HUES6 (cell line): ENCODE measurements around the gene MUC13.

Source experiments
- H3K27ac ChIP-seq: 2 replicates; pipeline ENCODE4 v1.7.0; 2013; ENCODE audit warnings: low read depth, mild to moderate bottlenecking, low read length, inconsistent platforms
- H3K27me3 ChIP-seq: 2 replicates; pipeline ENCODE4 v1.6.1; 2013; ENCODE audit warnings: low read length; ENCODE audit not compliant: control insufficient read depth, insufficient read depth
- H3K36me3 ChIP-seq: 2 replicates; pipeline ENCODE4 v1.6.1; 2013; ENCODE audit warnings: low read length; ENCODE audit not compliant: control insufficient read depth, insufficient read depth
- H3K4me1 ChIP-seq: 2 replicates; pipeline ENCODE4 v1.6.1; 2013; ENCODE audit warnings: low read length; ENCODE audit not compliant: control insufficient read depth, insufficient read depth
- H3K4me3 ChIP-seq: 2 replicates; pipeline ENCODE4 v1.5.1; 2013; ENCODE audit warnings: low read depth, low read length
- H3K9ac ChIP-seq: one replicate; pipeline ENCODE4 v1.6.1; 2013; ENCODE audit warnings: mild to moderate bottlenecking, low read length
- H3K9me3 ChIP-seq: 2 replicates; pipeline ENCODE4 v1.6.1; 2013; ENCODE audit warnings: low read depth, low read length; ENCODE audit not compliant: control insufficient read depth, insufficient read depth

Gene MUC13

GRCh38 chr3:124895756-124896155 is 38.8 kb downstream of the MUC13 start:
- no peak overlapping the region for H3K27ac ChIP-seq
- H3K9ac ChIP-seq, result no peak overlapping the region
- H3K4me3 ChIP-seq, result no peak overlapping the region
- H3K36me3 ChIP-seq, result no peaks in the 10 kb centered on the region
- H3K9me3 ChIP-seq, result no peaks in the 10 kb centered on the region
- no peaks in the 10 kb centered on the region for H3K27me3 ChIP-seq
- peaks cover under 1% of the 10 kb centered on the region; the same call in 1 of the 2 replicates for H3K4me1 ChIP-seq

GRCh38 chr3:124893526-124893925 is 41.0 kb downstream of the MUC13 start:
- peaks cover 19% of the 10 kb centered on the region for H3K4me1 ChIP-seq
- H3K9me3 ChIP-seq, result no peaks in the 10 kb centered on the region

GRCh38 chr3:124890573-124891190 is 43.9 kb downstream of the MUC13 start:
- Histone ChIP-seq H3K9me3 (no peaks in the 10 kb centered on the region), H3K36me3 (no peaks in the 10 kb centered on the region), H3K4me1 (peaks cover 23% of the 10 kb centered on the region), H3K27ac (peak overlapping the region; percentile 96; the same call in 1 of the 2 replicates), H3K27me3 (no peaks in the 10 kb centered on the region), H3K9ac (peak overlapping the region; percentile 18), H3K4me3 (no peak overlapping the region)

More at GRCh38 chr3:124893526-124893925, 41.0 kb downstream of the MUC13 start:
- H3K36me3 ChIP-seq, result no peaks in the 10 kb centered on the region
- no peak overlapping the region for H3K9ac ChIP-seq
- H3K4me3 ChIP-seq, result no peak overlapping the region
- H3K27me3 ChIP-seq, result no peaks in the 10 kb centered on the region
- no peak overlapping the region for H3K27ac ChIP-seq

GRCh38 chr3:124888482-124889441 is 45.8 kb downstream of the MUC13 start:
- H3K9ac ChIP-seq, result peak overlapping the region; percentile 88
- peak overlapping the region; percentile 74; the same call in 1 of the 2 replicates for H3K4me3 ChIP-seq
- H3K27me3 ChIP-seq, result no peaks in the 10 kb centered on the region
- H3K9me3 ChIP-seq, result no peaks in the 10 kb centered on the region
- H3K27ac ChIP-seq, result peak overlapping the region; percentile 96
- H3K4me1 ChIP-seq, result peaks cover 39% of the 10 kb centered on the region
- peaks cover 5% of the 10 kb centered on the region; the same call in 1 of the 2 replicates for H3K36me3 ChIP-seq

- Histone ChIP-seq H3K4me1 (peaks cover 47% of the 10 kb centered on the region), H3K4me3 (peak overlapping the region; percentile 74), H3K27ac (peak overlapping the region; percentile 96), H3K9ac (peak overlapping the region; percentile 88), H3K36me3 (peaks cover 5% of the 10 kb centered on the region; the same call in 1 of the 2 replicates), H3K9me3 (no peaks in the 10 kb centered on the region), H3K27me3 (no peaks in the 10 kb centered on the region)
Measured at GRCh38 chr3:124887932-124888298, 46.6 kb downstream of the MUC13 start.

GRCh38 chr3:124887177-124887931 is 47.2 kb downstream of the MUC13 start, which contains the start of gene ITGB5:
ITGB5 (minus strand) TSS chr3:124887365; CDS start chr3:124887000, 365 bp downstream.
- H3K4me3 ChIP-seq, result peak within 1 kb of the TSS; percentile 74
- peak within 1 kb of the TSS; percentile 88 for H3K9ac ChIP-seq
- H3K27me3 ChIP-seq, result no peaks in the 10 kb centered on the region
- no peaks in the 10 kb centered on the region for H3K9me3 ChIP-seq
- peak within 1 kb of the TSS; percentile 96 for H3K27ac ChIP-seq
- peaks cover 53% of the 10 kb centered on the region for H3K4me1 ChIP-seq
- peaks cover 5% of the 10 kb centered on the region; the same call in 1 of the 2 replicates for H3K36me3 ChIP-seq

GRCh38 chr3:124886168-124887056 is 48.1 kb downstream of the MUC13 start:
- Histone ChIP-seq H3K4me1 (peaks cover 58% of the 10 kb centered on the region), H3K4me3 (peak overlapping the region; percentile 74), H3K9ac (peak overlapping the region; percentile 88), H3K9me3 (no peaks in the 10 kb centered on the region), H3K27me3 (no peaks in the 10 kb centered on the region), H3K27ac (peak overlapping the region; percentile 85), H3K36me3 (peaks cover 11% of the 10 kb centered on the region; the same call in 1 of the 2 replicates)

- H3K4me3 ChIP-seq, result peak overlapping the region; percentile 74
- no peaks in the 10 kb centered on the region for H3K27me3 ChIP-seq
- peak overlapping the region; percentile 85 for H3K27ac ChIP-seq
- peaks cover 11% of the 10 kb centered on the region; the same call in 1 of the 2 replicates for H3K36me3 ChIP-seq
- H3K9ac ChIP-seq, result peak overlapping the region; percentile 88
- no peaks in the 10 kb centered on the region for H3K9me3 ChIP-seq
- H3K4me1 ChIP-seq, result peaks cover 57% of the 10 kb centered on the region
Measured at GRCh38 chr3:124885466-124886167, 48.9 kb downstream of the MUC13 start.

GRCh38 chr3:124884474-124885101 is 50.0 kb downstream of the MUC13 start:
- Histone ChIP-seq H3K9me3 (no peaks in the 10 kb centered on the region), H3K27me3 (no peaks in the 10 kb centered on the region), H3K9ac (peak overlapping the region; percentile 25), H3K36me3 (peaks cover 11% of the 10 kb centered on the region; the same call in 1 of the 2 replicates), H3K4me1 (peaks cover 55% of the 10 kb centered on the region), H3K4me3 (peak overlapping the region; percentile 74), H3K27ac (no peak overlapping the region; the same call in 1 of the 2 replicates)
